WERI-Rb-1 (cell line): ENCODE results near the gene KCNC2.

Experiments
- DNase-seq: peaks from one replicate; pipeline ENCODE4 v3.0.0-alpha.2; 2020
- H3K27ac ChIP-seq: fragments of 250-450 bp; sonication (Bioruptor Pico); 2 replicates; pipeline ENCODE4 v1.5.1; 2020; ENCODE audit warnings: mild to moderate bottlenecking, moderate library complexity
- H3K27me3 ChIP-seq: fragments of 250-450 bp; sonication (Bioruptor Pico); 2 replicates; pipeline ENCODE4 v1.5.1; 2021; ENCODE audit warnings: mild to moderate bottlenecking, low read depth, moderate library complexity; ENCODE audit not compliant: insufficient read depth, severe bottlenecking
- H3K36me3 ChIP-seq: fragments of 250-450 bp; sonication (Bioruptor Pico); 2 replicates; pipeline ENCODE4 v1.5.1; 2020; ENCODE audit warnings: mild to moderate bottlenecking, moderate library complexity
- H3K4me3 ChIP-seq: 2 replicates; pipeline ENCODE4 v1.5.1; 2011; ENCODE audit warnings: low read depth, mild to moderate bottlenecking, control low read depth, low read length
- H3K9me3 ChIP-seq: fragments of 250-450 bp; sonication (Bioruptor Pico); 2 replicates; pipeline ENCODE4 v1.5.1; 2021; ENCODE audit warnings: mild to moderate bottlenecking, moderate library complexity; ENCODE audit not compliant: severe bottlenecking
- CTCF ChIP-seq: IDR thresholded peaks from 2 replicates; pipeline ENCODE4 v1.5.1; 2011; ENCODE audit warnings: low read depth, mild to moderate bottlenecking, control low read depth, inconsistent platforms, low read length

KCNC2 gene

GRCh38 chr12:75157385-75157784 is 52.3 kb downstream of the KCNC2 start:
- H3K4me3 ChIP-seq = no peak overlapping the region
- no peak for TF ChIP-seq CTCF

GRCh38 chr12:75155962-75156361 is 53.7 kb downstream of the KCNC2 start:
- no peak for DNase-seq
- H3K27me3 ChIP-seq = no peaks in the 10 kb centered on the region
- no peaks in the 10 kb centered on the region for H3K9me3 ChIP-seq
- no peak overlapping the region for H3K27ac ChIP-seq
- no peak overlapping the region for H3K4me3 ChIP-seq
- TF ChIP-seq CTCF = no peak
- no peaks in the 10 kb centered on the region for H3K36me3 ChIP-seq

More at GRCh38 chr12:75157385-75157784, 52.3 kb downstream of the KCNC2 start:
- DNase-seq = no peak
- Histone ChIP-seq H3K36me3 (no peaks in the 10 kb centered on the region), H3K27ac (no peak overlapping the region), H3K27me3 (no peaks in the 10 kb centered on the region), H3K9me3 (no peaks in the 10 kb centered on the region)

GRCh38 chr12:75154388-75154787 is 55.3 kb downstream of the KCNC2 start:
- no peaks in the 10 kb centered on the region for H3K27me3 ChIP-seq
- no peaks in the 10 kb centered on the region for H3K36me3 ChIP-seq
- H3K27ac ChIP-seq = no peak overlapping the region
- no peak for TF ChIP-seq CTCF
- H3K4me3 ChIP-seq = no peak overlapping the region
- H3K9me3 ChIP-seq = no peaks in the 10 kb centered on the region
- no peak for DNase-seq

- no peak for TF ChIP-seq CTCF
- Histone ChIP-seq H3K36me3 (no peaks in the 10 kb centered on the region), H3K27me3 (no peaks in the 10 kb centered on the region), H3K4me3 (no peak overlapping the region), H3K27ac (no peak overlapping the region), H3K9me3 (no peaks in the 10 kb centered on the region)
- no peak for DNase-seq
Measured at GRCh38 chr12:75139196-75139595, 70.4 kb downstream of the KCNC2 start.

- no peaks in the 10 kb centered on the region for H3K27me3 ChIP-seq
- H3K4me3 ChIP-seq = no peak overlapping the region
- H3K9me3 ChIP-seq = no peaks in the 10 kb centered on the region
- DNase-seq = no peak
- no peak overlapping the region for H3K27ac ChIP-seq
- no peaks in the 10 kb centered on the region for H3K36me3 ChIP-seq
- TF ChIP-seq CTCF = no peak
Measured at GRCh38 chr12:75137896-75138295, 71.7 kb downstream of the KCNC2 start.

GRCh38 chr12:75135026-75135425 is 74.6 kb downstream of the KCNC2 start:
- H3K27me3 ChIP-seq = no peaks in the 10 kb centered on the region
- H3K36me3 ChIP-seq = no peaks in the 10 kb centered on the region
- H3K4me3 ChIP-seq = no peak overlapping the region
- H3K9me3 ChIP-seq = no peaks in the 10 kb centered on the region
- H3K27ac ChIP-seq = no peak overlapping the region
- DNase-seq = no peak
- TF ChIP-seq CTCF = no peak
